ENCODE data around the gene MSI2. TPM values are rescaled to one million over a fixed set of nuclear protein-coding genes. Genes with fewer than 3 reads are reported as not detected.

Gene MSI2
- total and polyA plus RNA-seq, 2 experiments from 2014 or later = 18.9 to 41.8 TPM

- Histone ChIP-seq H4K20me1 (replicated peaks; ENCODE audit: insufficient read depth) (no peaks in the 10 kb centered on the region), H3K36me3 (ENCODE audit: insufficient read depth) (no peaks in the 10 kb centered on the region), H3K4me1 (ENCODE audit: insufficient read depth) (no peaks in the 10 kb centered on the region), H2AFZ (no peak overlapping the region), H3K4me2 (no peak overlapping the region), H3K79me2 (replicated peaks; ENCODE audit: insufficient read depth) (no peaks in the 10 kb centered on the region), H3K4me3 (no peak overlapping the region), H3K27me3 (ENCODE audit: insufficient read depth) (no peaks in the 10 kb centered on the region), H3F3A (replicated peaks; ENCODE audit: low read depth) (no peaks in the 10 kb centered on the region), H3K27ac (ENCODE audit: low read depth) (no peak overlapping the region), H3K9me2 (ENCODE audit: insufficient read depth) (0 out of 2 replicates have a peak, but pooled peaks cover 3% of the 10 kb centered on the region)
- Mint-ChIP-seq H3K27me3 (ENCODE audit: insufficient read depth, low read depth, poor library complexity) (peaks cover 20% of the 10 kb centered on the region), H3K9me3 (no peaks in the 10 kb centered on the region), H3K36me3 (ENCODE audit: low read depth) (no peaks in the 10 kb centered on the region), H3K4me1 (no peaks in the 10 kb centered on the region; the same call in 2 of the 3 replicates), H3K27ac (no peak overlapping the region), H3K4me3 (no peak overlapping the region)
- no peak for TF ChIP-seq REST (IDR thresholded peaks at IDR 0.05; ENCODE audit: unreplicated experiment)
- TF ChIP-seq POLR2AphosphoS5 (IDR thresholded peaks at IDR 0.05; ENCODE audit: low read depth) = no peak
- TF ChIP-seq ZNF331 (CRISPR knock-in tag; IDR thresholded peaks at IDR 0.05; ENCODE audit: low read depth) = no peak
- no peak for TF ChIP-seq ETS1 (IDR thresholded peaks at IDR 0.05)
- TF ChIP-seq CTCF (conservative IDR thresholded peaks at IDR 0.05; ENCODE audit: low read depth in 2 of 2) = no peak
- TF ChIP-seq NANOG (IDR thresholded peaks at IDR 0.05; ENCODE audit: borderline replicate concordance) = no peak
- no peak for TF ChIP-seq EZH2phosphoT487 (IDR thresholded peaks at IDR 0.05; ENCODE audit: unreplicated experiment)
- no peak for TF ChIP-seq EZH2 (IDR thresholded peaks at IDR 0.05; ENCODE audit: low read depth, unreplicated experiment)
- no peak for TF ChIP-seq CREB1 (CRISPR knock-in tag; IDR thresholded peaks at IDR 0.05; ENCODE audit: low read depth)
- no peak for TF ChIP-seq JUNB (IDR thresholded peaks at IDR 0.05; ENCODE audit: unreplicated experiment)
- TF ChIP-seq STAT1 (IDR thresholded peaks at IDR 0.05; ENCODE audit: unreplicated experiment) = no peak
- no peak for ATAC-seq
- no peak for DNase-seq (ENCODE audit: low spot score)
These were observed 470.5 kb downstream of the MSI2 start for GRCh38 chr17:57726838-57727237.

Data from GM23338 (cell line).